Measurements from ENCODE around the gene TAF1B. TPM values are rescaled to one million over a fixed set of nuclear protein-coding genes. Genes with fewer than 3 reads are reported as not detected.

TAF1B gene
- total RNA-seq, 4 donors from 2014 or later: 10.8 to 21.4 (median 17.9) TPM

- no peak overlapping the region for H3K4me3 ChIP-seq
- H3K36me3 ChIP-seq: no peaks in the 10 kb centered on the region
- TF ChIP-seq POLR2A (IDR thresholded peaks at IDR 0.05): no peak
- TF ChIP-seq CTCF (IDR thresholded peaks at IDR 0.05): no peak
- no peak for TF ChIP-seq EP300 (IDR thresholded peaks at IDR 0.05)
- no peaks in the 10 kb centered on the region for H3K4me1 ChIP-seq
- no peaks in the 10 kb centered on the region for H3K27me3 ChIP-seq
- no peak for DNase-seq (ENCODE audit: low spot score in 2 of 2)
- 71 to 89% methylated on average over 3 of the region's 3 CpGs for WGBS, 2 donors
- no peaks in the 10 kb centered on the region for H3K9me3 ChIP-seq
- no peak overlapping the region for H3K27ac ChIP-seq
Observed at GRCh38 chr2:9836074-9836473, 7.2 kb upstream of the TAF1B start.

DNA sequence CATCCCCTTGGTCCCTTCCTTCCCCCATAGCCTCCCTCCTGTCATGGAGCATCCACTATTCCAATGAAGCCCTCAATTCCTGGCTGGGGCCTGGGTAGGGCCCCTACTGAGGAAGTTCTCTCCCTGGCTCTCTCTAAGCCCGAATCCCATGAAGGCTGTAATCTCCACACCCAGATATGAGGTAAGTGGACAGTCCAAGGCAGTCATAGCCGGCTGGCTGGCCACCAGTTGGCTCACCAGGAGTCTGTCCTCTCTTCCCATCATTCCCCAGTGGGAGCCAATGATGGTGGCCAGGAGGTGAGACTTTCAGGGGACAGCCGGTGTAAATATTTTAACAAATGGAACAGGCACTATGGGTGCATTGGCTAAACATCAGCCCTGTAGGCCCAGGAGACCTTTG, 6.8 kb upstream of the TAF1B start:
- Histone ChIP-seq H3K27me3 (no peaks in the 10 kb centered on the region), H3K4me3 (no peak overlapping the region), H3K27ac (no peak overlapping the region), H3K9me3 (no peaks in the 10 kb centered on the region), H3K4me1 (no peaks in the 10 kb centered on the region), H3K36me3 (no peaks in the 10 kb centered on the region)
- no peak for TF ChIP-seq CTCF (IDR thresholded peaks at IDR 0.05)
- no peak for TF ChIP-seq EP300 (IDR thresholded peaks at IDR 0.05)
- TF ChIP-seq POLR2A (IDR thresholded peaks at IDR 0.05): no peak
- 81 to 85% methylated on average over 3 of the region's 3 CpGs for WGBS, 2 donors
- no peak for DNase-seq (ENCODE audit: low spot score in 2 of 2)

GRCh38 chr2:9837451-9837850, 5.8 kb upstream of the TAF1B start:
- no peaks in the 10 kb centered on the region for H3K36me3 ChIP-seq
- no peaks in the 10 kb centered on the region for H3K9me3 ChIP-seq
- no peaks in the 10 kb centered on the region for H3K27me3 ChIP-seq
- TF ChIP-seq EP300 (IDR thresholded peaks at IDR 0.05): no peak
- no peak for DNase-seq (ENCODE audit: low spot score in 2 of 2)
- WGBS, 2 donors: 96% methylated on average over 4 of the region's 4 CpGs
- no peaks in the 10 kb centered on the region for H3K4me1 ChIP-seq
- no peak overlapping the region for H3K4me3 ChIP-seq
- H3K27ac ChIP-seq: no peak overlapping the region

DNA sequence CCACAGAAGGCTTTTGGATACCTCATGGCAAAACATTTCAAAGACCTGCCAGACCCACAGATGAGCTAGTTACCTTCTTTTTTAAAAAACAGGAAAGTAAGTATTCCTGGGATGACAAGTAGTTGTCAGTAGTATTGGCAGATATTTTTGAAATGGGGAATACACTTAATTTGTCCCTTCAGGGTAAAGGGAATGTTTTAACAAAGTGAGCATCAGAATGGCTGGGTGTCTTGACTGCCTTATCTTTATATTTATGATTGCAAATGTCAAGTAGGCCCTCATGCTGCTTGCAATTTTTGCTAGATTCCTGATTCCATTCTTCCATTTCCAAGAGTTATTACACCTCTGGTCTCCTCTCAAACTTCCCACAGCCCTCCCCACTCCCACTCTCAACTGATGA, 4.9 kb upstream of the TAF1B start:
- H3K9me3 ChIP-seq: no peaks in the 10 kb centered on the region
- no peak for TF ChIP-seq POLR2A (IDR thresholded peaks at IDR 0.05)
- H3K4me1 ChIP-seq: no peaks in the 10 kb centered on the region
- no peaks in the 10 kb centered on the region for H3K27me3 ChIP-seq
- no peak overlapping the region for H3K4me3 ChIP-seq
- no peak for DNase-seq (ENCODE audit: low spot score in 2 of 2)
- no peaks in the 10 kb centered on the region for H3K36me3 ChIP-seq
- no peak overlapping the region for H3K27ac ChIP-seq

DNA sequence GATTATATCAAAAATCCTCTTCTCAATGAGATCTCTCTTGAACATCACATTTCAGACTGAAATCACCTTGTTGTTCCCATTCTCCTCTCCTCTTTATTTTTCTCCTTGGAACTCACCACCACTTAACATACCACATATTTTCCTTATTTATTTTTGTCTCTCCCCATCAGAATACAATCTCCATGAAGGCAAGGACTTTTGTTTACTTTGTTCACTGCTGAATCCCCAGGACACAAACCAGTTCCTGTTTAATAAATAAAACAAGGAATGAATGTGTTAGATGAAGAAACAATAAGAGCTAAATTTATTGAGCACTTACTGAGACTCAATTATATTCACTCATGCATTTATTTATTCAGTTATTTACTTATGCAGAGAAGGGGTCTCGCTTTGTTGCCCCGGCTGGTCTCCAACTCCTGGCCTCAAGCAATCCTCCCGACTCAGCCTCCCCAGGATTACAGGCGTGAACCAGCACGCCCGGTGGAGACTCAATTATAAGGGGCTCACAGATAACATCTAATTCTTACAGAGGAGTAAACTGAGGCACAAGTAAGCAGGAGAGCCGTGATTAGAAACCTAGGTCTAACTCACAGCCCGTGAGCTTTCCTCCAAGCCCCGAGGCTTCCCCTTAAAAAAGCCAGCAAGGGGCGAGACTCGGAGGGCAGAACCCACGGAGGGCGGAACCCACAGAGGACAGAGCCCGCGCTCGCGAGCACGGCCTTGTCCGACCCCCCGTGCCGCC, 616 bp upstream of the TAF1B start:
- peaks cover 0 to 34% (median 10%) of the 10 kb centered on the region in 4 donors for H3K4me1 ChIP-seq
- H3K9me3 ChIP-seq: no peaks in the 10 kb centered on the region
- peaks cover 0 to 10% (median 0%) of the 10 kb centered on the region in 3 donors for H3K36me3 ChIP-seq
- WGBS, 2 donors: 19 to 24% methylated on average over 21 of the region's 21 CpGs
- peak overlapping the region; percentile 75 to 95 (median 88) for H3K27ac ChIP-seq
- DNase-seq (ENCODE audit: low spot score in 2 of 2): no peak
- H3K27me3 ChIP-seq: no peaks in the 10 kb centered on the region
- peak overlapping the region; percentile 73 to 95 (median 80) for H3K4me3 ChIP-seq
- TF ChIP-seq CTCF (IDR thresholded peaks at IDR 0.05): no peak
- TF ChIP-seq EP300 (IDR thresholded peaks at IDR 0.05): no peak
- TF ChIP-seq POLR2A (IDR thresholded peaks at IDR 0.05): no peak

- Histone ChIP-seq H3K4me1 (peaks cover 0 to 34% (median 10%) of the 10 kb centered on the region in 4 donors), H3K27me3 (no peaks in the 10 kb centered on the region), H3K36me3 (peaks cover 0 to 11% (median 0%) of the 10 kb centered on the region in 3 donors), H3K27ac (peak overlapping the region; percentile 75 to 95 (median 88)), H3K4me3 (peak overlapping the region; percentile 73 to 95 (median 80)), H3K9me3 (no peaks in the 10 kb centered on the region)
- no peak for DNase-seq (ENCODE audit: low spot score in 2 of 2)
- WGBS, 2 donors: 28 to 29% methylated on average over 15 of the region's 15 CpGs
- TF ChIP-seq EP300 (IDR thresholded peaks at IDR 0.05) (no peak), CTCF (IDR thresholded peaks at IDR 0.05) (no peak), POLR2A (IDR thresholded peaks at IDR 0.05) (no peak)
Observed at GRCh38 chr2:9844036-9844483, 786 bp downstream of the TAF1B start.
